ENCODE data around the gene SH3RF3. TPM values are rescaled to one million over a fixed set of nuclear protein-coding genes. Genes with fewer than 3 reads are reported as not detected.

The SH3RF3 gene
- total RNA-seq, 1 experiment from 2014 or later, result not detected

GRCh38 chr2:109133746-109134145, 4.7 kb downstream of the SH3RF3 start:
- ChIA-PET RAD21 (ENCODE audit: low non-redundant PET in 1 of 2, low total read pairs in 2 of 2, uncharacterized antibody in 2 of 2, unreplicated experiment in 2 of 2) (no interaction called here), POLR2A (no interaction called here), CTCF (no interaction called here)
- intact Hi-C loops (cut with micrococcal nuclease), result no loop called here
- ATAC-seq (no peak), DNase-seq (ENCODE audit: low read depth, low spot score) (no peak)
- H3K36me3 ChIP-seq (ENCODE audit: control insufficient read depth in 1 of 2, insufficient read depth in 2 of 2, low read length in 2 of 2), result no peaks in the 10 kb centered on the region
- no peaks in the 10 kb centered on the region for H4K20me1 ChIP-seq (ENCODE audit: insufficient read depth)
- H3K4me3 ChIP-seq (replicated peaks in 1 of 2; ENCODE audit: low read depth in 1 of 2, low read length in 2 of 2), result no peak overlapping the region
- no peak overlapping the region for H2AFZ ChIP-seq (ENCODE audit: low read depth, low read length, poor library complexity, severe bottlenecking)
- no peak overlapping the region for H3K27ac ChIP-seq (ENCODE audit: low read depth, low read length)
- TF ChIP-seq SRF (IDR thresholded peaks at IDR 0.05; ENCODE audit: low read depth) (no peak), JUND (IDR thresholded peaks at IDR 0.05) (no peak)
- H3K9me3 ChIP-seq (ENCODE audit: control insufficient read depth in 1 of 2, insufficient read depth in 1 of 2, low read depth in 1 of 2, low read length in 2 of 2), result no peaks in the 10 kb centered on the region
- H3K4me1 ChIP-seq (ENCODE audit: control insufficient read depth in 1 of 2, insufficient read depth in 2 of 2, low read length in 2 of 2), result no peaks in the 10 kb centered on the region
- peaks cover 56% of the 10 kb centered on the region for H3K27me3 ChIP-seq (ENCODE audit: insufficient read depth, low read length)
- no peaks in the 10 kb centered on the region for H3K9me2 ChIP-seq (ENCODE audit: insufficient read depth)
- BruUV-seq (replicated peaks), result no TSS peak
- no peak overlapping the region for H3K9ac ChIP-seq (ENCODE audit: low read length)
- no peak overlapping the region for H3K4me2 ChIP-seq (ENCODE audit: low read length)
- H3K79me2 ChIP-seq (ENCODE audit: insufficient read depth, low read length), result no peaks in the 10 kb centered on the region

- no TSS peak for BruUV-seq (replicated peaks)
- Histone ChIP-seq H2AFZ (ENCODE audit: low read depth, low read length, poor library complexity, severe bottlenecking) (no peak overlapping the region), H3K4me1 (ENCODE audit: control insufficient read depth in 1 of 2, insufficient read depth in 2 of 2, low read length in 2 of 2) (peaks cover 0 to 2% of the 10 kb centered on the region in 2 experiments; a peak in 1 of 4 replicates), H3K27me3 (ENCODE audit: insufficient read depth, low read length) (peaks cover 56% of the 10 kb centered on the region), H3K79me2 (ENCODE audit: insufficient read depth, low read length) (no peaks in the 10 kb centered on the region), H3K4me3 (replicated peaks in 1 of 2; ENCODE audit: low read depth in 1 of 2, low read length in 2 of 2) (no peak overlapping the region), H4K20me1 (ENCODE audit: insufficient read depth) (no peaks in the 10 kb centered on the region), H3K9me2 (ENCODE audit: insufficient read depth) (no peaks in the 10 kb centered on the region), H3K36me3 (ENCODE audit: control insufficient read depth in 1 of 2, insufficient read depth in 2 of 2, low read length in 2 of 2) (no peaks in the 10 kb centered on the region), H3K27ac (ENCODE audit: low read depth, low read length) (no peak overlapping the region), H3K9ac (ENCODE audit: low read length) (no peak overlapping the region), H3K9me3 (ENCODE audit: control insufficient read depth in 1 of 2, insufficient read depth in 1 of 2, low read depth in 1 of 2, low read length in 2 of 2) (no peaks in the 10 kb centered on the region), H3K4me2 (ENCODE audit: low read length) (no peak overlapping the region)
- POLR2A ChIA-PET, result no interaction called here
- intact Hi-C loops (cut with micrococcal nuclease), result no loop called here
- DNase-seq (ENCODE audit: low read depth, low spot score), result no peak
- no peak for TF ChIP-seq ZNF274 (IDR thresholded peaks at IDR 0.05; ENCODE audit: low read depth, low read length)
- TF ChIP-seq CBX3 (IDR thresholded peaks at IDR 0.05; ENCODE audit: low read depth), result no peak
- TF ChIP-seq EZH2 (IDR thresholded peaks at IDR 0.05), result no peak
- CTCF ChIA-PET, result no interaction called here
- RAD21 ChIA-PET (ENCODE audit: low non-redundant PET in 1 of 2, low total read pairs in 2 of 2, uncharacterized antibody in 2 of 2, unreplicated experiment in 2 of 2), result no interaction called here
- no peak for ATAC-seq
Measured at GRCh38 chr2:109134741-109135358, 5.8 kb downstream of the SH3RF3 start.

Data from HCT116 (cell line).